NCI-H774 (cell line): ENCODE data around the gene BAHCC1.

Source experiments
- DNase-seq: peaks from one replicate; lab custom pipeline; 2025; lab: John Stamatoyannopoulos, UW

BAHCC1 gene

GRCh38 chr17:81367171-81367570 is 28.1 kb upstream of the BAHCC1 start:
- no peak for DNase-seq

GRCh38 chr17:81368161-81369022 is 26.9 kb upstream of the BAHCC1 start:
- no peak for DNase-seq

DNA sequence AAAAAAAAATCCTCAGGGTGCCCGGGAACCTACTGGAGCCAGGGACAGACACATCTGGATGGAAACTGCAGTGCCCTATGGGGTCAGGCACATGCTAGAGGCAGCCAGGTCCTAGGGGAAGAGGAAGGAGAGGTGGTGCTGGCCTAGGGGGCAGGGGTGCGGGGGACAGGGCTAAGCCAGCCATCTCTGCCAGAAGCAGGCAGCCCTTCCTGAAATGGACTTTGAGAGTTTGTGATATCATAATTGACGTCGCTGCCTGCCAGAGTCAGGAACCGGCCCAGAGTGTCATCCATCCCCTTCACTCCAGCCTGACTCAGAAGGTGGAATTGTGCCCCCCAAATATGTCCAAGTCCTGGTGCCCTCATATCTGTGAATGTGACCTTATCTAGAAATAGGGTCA is 25.0 kb upstream of the BAHCC1 start:
- no peak for DNase-seq

GRCh38 chr17:81371910-81372760 is 23.1 kb upstream of the BAHCC1 start:
- DNase-seq = no peak

DNA sequence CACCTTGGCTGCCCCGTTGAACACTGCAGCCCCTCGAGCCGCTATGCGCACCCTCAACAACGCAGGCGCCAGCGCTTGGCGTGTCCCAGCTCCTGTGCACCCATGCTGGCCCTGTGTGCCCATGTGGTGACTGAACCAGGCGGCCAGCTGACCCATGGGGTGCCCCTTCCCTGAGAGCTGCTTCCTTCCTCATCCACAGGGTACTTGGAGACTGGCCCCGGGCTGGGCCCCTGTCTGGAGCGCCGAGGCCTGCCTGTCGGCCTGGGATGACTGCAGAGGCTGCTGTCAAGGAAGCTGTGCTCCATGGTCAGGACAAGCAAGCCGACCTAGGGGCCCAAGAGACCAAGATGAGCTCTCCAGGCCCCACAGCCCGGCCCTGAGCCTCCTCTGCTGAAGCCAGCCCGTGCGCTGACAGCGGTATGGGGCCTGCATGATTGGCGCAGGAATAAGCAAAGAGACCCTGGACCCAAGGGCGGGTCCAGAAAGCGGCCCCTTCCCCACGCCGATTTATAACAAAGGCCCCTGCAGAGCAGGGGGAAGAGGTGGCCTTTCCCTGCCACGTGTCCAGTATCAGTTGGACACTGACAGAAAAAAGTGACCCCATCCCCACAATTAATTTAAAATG is 21.6 kb upstream of the BAHCC1 start:
- no peak for DNase-seq

DNA sequence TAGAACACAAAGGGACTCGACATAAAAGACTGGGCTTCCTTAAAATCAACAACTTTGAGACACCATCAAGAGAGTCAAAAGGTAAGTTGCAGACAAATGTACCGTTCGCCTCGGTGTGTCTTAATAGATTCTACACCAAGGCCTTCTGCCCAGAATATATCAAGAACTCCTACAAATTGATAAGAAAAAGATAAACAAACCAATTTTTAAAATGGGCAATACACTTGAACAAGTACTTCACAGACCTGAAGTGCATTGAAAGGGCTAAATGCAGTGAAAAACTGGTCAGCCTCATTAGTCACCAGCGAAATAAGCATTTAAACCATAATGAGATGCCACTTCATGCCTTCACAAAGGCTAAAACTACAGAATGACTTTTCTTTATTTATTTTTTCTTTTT is 20.4 kb upstream of the BAHCC1 start:
- no peak for DNase-seq

GRCh38 chr17:81376946-81377714 is 18.1 kb upstream of the BAHCC1 start:
- DNase-seq = no peak

DNA sequence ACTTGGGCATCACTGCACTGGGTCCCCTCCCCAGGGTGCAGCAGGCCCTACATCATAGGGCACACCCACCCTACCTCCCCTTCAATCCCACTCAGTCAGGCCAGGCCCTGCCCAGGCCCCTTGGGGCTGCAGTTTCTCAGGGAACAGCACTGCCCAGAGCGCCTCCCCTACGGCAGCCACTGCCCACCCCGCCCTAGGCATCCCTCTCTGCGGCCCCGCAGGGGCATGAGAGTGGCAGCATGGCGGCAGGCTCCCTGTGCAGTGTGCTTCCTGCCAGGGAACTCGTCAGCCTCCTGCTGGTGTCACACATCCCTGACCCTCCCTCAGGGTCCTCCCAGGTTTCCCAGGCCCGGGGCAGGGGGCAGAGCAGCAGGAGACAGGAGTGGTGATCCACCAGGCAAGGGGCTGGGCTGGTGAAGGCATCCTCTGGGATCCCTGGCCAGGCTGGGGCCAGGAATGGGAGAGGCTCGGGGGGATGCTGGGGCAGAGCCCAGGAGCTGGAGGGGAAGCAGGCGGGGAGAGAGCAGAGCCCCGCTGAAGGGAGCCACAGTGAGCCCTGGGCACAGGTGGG is 16.2 kb upstream of the BAHCC1 start:
- no peak for DNase-seq

GRCh38 chr17:81379523-81379942 is 15.7 kb upstream of the BAHCC1 start:
- DNase-seq = peak; percentile 28

GRCh38 chr17:81380131-81380530 is 15.1 kb upstream of the BAHCC1 start:
- no peak for DNase-seq

- DNase-seq = no peak
Measured at GRCh38 chr17:81380666-81381518, 14.4 kb upstream of the BAHCC1 start.

DNA sequence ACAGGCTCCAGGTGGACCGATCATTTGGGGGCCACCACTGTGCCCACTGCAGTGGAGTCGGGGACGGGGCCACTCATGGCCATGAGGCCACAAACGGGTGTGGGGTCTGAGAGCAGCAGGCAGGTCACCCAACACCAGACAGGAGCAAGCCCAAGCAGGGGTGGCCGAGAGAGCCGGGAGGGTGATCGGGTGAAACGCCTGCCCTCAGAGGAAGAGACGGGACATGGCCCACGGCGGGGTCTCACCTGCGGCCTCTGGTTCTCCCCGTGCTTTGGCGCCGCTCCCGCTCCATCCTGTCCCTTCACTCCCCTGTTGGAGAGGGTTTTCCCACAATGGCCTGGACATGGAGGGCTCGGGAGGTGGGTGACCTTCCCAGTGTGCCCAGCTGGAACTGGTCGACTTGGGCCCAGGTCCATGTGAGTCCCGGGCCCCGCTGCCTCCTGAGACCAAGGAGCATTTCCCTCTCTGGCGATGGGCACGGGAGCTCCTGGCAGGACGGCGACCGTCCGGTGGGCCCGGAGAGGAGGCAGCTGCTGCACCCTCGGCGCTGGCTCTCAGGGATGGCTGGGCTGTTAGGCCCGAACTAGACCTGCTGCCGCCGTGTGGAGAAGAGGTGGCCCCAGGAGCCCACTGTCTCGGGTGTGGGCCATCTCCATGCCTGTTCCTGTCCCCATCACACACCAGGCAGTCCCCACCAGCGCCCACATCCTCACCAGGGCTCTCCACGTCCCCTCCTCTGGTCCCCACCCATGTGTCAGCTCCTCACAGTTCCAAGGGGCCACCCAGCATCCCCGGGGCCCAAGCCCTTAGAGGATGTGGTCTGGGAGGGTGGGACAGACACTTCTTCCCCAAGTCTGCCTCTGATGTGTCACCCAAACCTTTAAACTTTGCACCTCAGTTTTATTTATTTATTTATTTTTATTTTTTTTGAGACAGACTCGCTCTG is 13.4 kb upstream of the BAHCC1 start:
- DNase-seq = no peak

GRCh38 chr17:81382851-81383250 is 12.4 kb upstream of the BAHCC1 start:
- DNase-seq = no peak

DNA sequence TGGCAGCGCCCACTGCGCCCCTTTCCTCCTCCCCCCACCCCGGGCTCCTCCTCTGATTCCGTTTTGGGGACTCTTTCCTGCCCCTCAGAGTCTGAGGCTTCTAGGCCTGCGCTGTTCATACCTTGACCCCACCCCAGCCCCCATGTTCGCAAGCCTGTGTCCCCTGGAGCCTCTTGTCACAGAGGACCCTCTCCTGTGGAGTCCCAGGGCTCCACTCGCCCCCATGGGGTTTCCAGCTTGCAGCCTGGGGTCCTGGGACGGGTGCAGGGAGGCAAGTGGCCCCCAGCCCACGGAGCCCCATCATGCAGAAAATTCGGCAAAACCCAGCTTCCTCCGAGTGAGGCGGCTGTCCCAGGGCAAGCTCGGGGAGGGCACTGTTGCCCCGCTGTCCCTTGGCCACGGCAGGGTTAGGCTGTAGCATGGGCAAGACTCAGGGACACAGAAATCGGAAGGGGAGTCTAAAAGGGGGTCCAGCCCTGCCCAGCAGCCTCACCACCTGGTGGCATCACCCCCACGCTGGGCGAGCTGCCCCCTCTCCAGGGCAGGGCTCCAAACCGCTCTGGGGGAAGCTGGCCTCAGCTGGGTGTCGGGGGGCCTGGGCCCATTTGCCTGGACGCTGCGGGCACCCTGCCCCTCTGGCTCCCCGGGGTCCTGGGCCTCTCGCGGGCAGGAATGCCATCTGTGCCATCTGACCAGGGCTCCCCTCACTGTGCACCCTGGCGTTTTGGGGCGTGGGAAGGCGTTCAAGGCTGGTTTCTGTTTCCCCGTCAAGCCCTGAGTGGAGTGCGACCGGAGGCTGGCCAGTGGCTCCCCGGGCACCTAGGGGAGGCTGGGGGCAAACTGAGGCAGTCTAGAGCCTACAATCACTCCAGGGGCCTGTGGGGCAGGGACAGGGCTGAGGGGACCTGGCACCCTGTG is 11.5 kb upstream of the BAHCC1 start:
- DNase-seq = no peak

GRCh38 chr17:81384929-81385319 is 10.3 kb upstream of the BAHCC1 start:
- no peak for DNase-seq

DNA sequence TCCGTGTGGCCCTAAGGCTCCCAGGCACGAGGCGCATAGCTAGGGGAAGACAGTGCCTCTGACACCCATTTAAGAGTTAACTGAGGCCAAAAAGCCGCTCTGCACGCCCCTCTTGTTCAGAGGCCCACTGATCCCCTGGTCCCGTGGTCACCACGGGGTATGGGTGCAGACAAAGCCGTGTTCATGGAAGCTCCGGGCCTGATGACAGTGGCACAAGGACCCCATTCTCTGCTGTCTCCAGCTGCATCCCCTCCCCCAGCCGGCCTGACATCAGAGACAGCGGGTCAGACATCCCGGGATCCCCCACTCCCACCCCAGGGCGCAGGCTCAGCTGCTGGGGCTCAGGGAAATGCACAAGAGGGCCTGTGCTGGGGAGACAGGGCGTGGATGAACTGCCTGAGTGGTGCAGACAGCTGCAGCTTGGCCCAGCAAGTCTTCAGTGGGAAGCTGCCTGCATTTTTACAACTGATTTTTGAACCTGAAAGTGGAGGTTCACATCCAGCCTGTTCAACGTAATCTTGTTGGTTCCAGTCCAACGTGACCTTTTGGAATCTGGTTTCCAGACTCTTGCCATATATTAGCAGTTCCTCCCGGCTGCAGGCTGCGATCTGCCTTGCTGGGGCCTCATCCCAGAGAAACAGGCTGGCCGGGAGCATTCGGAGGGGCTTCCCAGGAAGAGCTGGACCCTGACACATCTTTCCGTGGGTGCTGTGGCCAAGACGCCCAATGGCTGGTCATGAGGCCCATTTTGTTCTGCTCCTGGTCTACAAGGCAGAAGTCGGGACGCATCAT is 9.7 kb upstream of the BAHCC1 start:
- DNase-seq = no peak

DNA sequence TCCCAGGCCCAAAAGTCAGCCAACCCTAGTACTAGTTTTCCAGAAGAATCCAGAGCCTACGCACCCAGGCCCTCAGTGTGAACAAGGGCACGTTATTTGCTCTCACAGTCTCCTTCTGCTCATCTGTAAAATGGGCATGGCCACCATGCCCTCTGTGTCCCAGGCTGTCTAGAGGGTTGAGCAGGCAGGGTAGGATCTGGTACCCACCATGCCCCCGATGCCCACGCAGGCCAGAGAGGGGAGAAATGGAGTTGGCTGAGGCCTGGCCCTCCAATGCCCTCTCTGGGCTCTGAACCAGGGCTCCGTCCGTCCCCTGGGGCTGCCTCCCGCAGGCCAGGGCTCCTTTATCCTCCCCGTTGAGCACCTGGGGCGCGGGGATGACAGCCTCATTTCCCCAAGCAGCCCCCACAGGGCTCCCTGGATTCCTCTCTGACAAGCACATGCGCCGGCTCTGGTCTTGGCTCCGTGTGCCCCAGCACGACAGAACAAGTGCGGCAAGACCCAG is 9.1 kb upstream of the BAHCC1 start:
- DNase-seq = no peak
